HG02588 (cell line): ENCODE data around the gene FZR1.

ENCODE experiments used
- ATAC-seq: cut with Tn5 transposase; IDR thresholded peaks from one replicate; pipeline ENCODE4 v1.9.1; 2021; ENCODE audit warnings: mild to moderate bottlenecking, moderate library complexity; ENCODE audit not compliant: unreplicated experiment

Gene FZR1

GRCh38 chr19:3543150-3544057, 37.3 kb downstream of the FZR1 start:
- no peak for ATAC-seq

GRCh38 chr19:3544058-3544376, 37.9 kb downstream of the FZR1 start:
- ATAC-seq, result no peak

GRCh38 chr19:3544742-3545668, 38.9 kb downstream of the FZR1 start:
- no peak for ATAC-seq

GRCh38 chr19:3545669-3546034, 39.5 kb downstream of the FZR1 start:
- no peak for ATAC-seq

- ATAC-seq, result no peak
Observed at GRCh38 chr19:3546119-3546518, 40.0 kb downstream of the FZR1 start.

- ATAC-seq, result no peak
Observed at GRCh38 chr19:3547301-3547731, 41.2 kb downstream of the FZR1 start.

- ATAC-seq, result no peak
Observed at GRCh38 chr19:3547767-3548282, 41.7 kb downstream of the FZR1 start.

- ATAC-seq, result no peak
Observed at GRCh38 chr19:3548606-3549005, 42.5 kb downstream of the FZR1 start.

- ATAC-seq, result no peak
Observed at GRCh38 chr19:3549816-3550215, 43.7 kb downstream of the FZR1 start.

- ATAC-seq, result no peak
Observed at GRCh38 chr19:3550947-3551791, 45.1 kb downstream of the FZR1 start.

GRCh38 chr19:3551792-3552095, 45.6 kb downstream of the FZR1 start:
- no peak for ATAC-seq

GRCh38 chr19:3554254-3555083, 48.4 kb downstream of the FZR1 start:
- ATAC-seq, result no peak

GRCh38 chr19:3555653-3556422, 49.7 kb downstream of the FZR1 start:
- no peak for ATAC-seq

- ATAC-seq, result no peak
Observed at GRCh38 chr19:3556423-3556977, 50.4 kb downstream of the FZR1 start.

GRCh38 chr19:3556978-3557460, 50.9 kb downstream of the FZR1 start:
- ATAC-seq, result peak; percentile 34

- ATAC-seq, result peak; percentile 79
Observed at GRCh38 chr19:3557461-3558248, 51.5 kb downstream of the FZR1 start, which contains the start of gene MFSD12. MFSD12 (minus strand) TSS chr19:3557586; CDS start chr19:3557403, 183 bp downstream.

- no peak for ATAC-seq
Observed at GRCh38 chr19:3563709-3564524, 57.8 kb downstream of the FZR1 start.
